SK-N-SH (cell line): ENCODE measurements around the gene TRRAP. TPM values are rescaled to one million over a fixed set of nuclear protein-coding genes. Genes with fewer than 3 reads are reported as not detected.

Source experiments
- CTCF ChIA-PET: fragments of 300-600, 350-600 bp; formaldehyde crosslinking; extraction: SDS; loops from one replicate; lab custom pipeline; 2021; lab: Yijun Ruan, JAX
- POLR2A ChIA-PET: fragments of 350-600 bp; sonication (Branson Sonifier 250); formaldehyde crosslinking; extraction: SDS; loops from one replicate; lab custom pipeline; 2020; ENCODE audit warnings: antibody characterized with exemption, inconsistent platforms; lab: Yijun Ruan, JAX
- DNase-seq: peaks from one replicate; pipeline ENCODE4 v3.0.0; 2012
- H2AFZ ChIP-seq: fragments of 200-600 bp; sonication (generic); 2 replicates; pipeline ENCODE4 v1.8.1; 2016; ENCODE audit warnings: antibody characterized with exemption, mild to moderate bottlenecking, low read depth
- H3F3A ChIP-seq: fragments of 200-600 bp; sonication (generic); replicated peaks from 2 replicates; pipeline ENCODE3; 2016; ENCODE audit warnings: antibody characterized with exemption, mild to moderate bottlenecking; ENCODE audit not compliant: insufficient read depth
- H3K27ac ChIP-seq, 2 experiments: fragments of 200-500 bp in 1 of 2; fragments of 200-600 bp in 1 of 2; sonication (Bioruptor generic) in 1 of 2; sonication (generic), shearing (Covaris generic) in 1 of 2; 2 replicates each; pipeline versions ENCODE4 v1.5.1 to v1.6.1; 2014 to 2016; ENCODE audit warnings: low read depth in 2 of 2, inconsistent platforms in 1 of 2, low read length in 1 of 2, mild to moderate bottlenecking in 1 of 2, mixed read lengths in 1 of 2
- H3K27me3 ChIP-seq: fragments of 200-600 bp; sonication (generic), shearing (Covaris generic); 2 replicates; pipeline ENCODE4 v1.6.1; 2016; ENCODE audit warnings: mixed run types; ENCODE audit not compliant: insufficient read depth
- H3K36me3 ChIP-seq, 2 experiments: fragments of 200-500 bp in 1 of 2; fragments of 200-600 bp in 1 of 2; sonication (Bioruptor generic) in 1 of 2; sonication (generic) in 1 of 2; replicated peaks in 1 of 2; 2 replicates each; pipeline versions ENCODE3 to v1.5.1; 2014 to 2016; ENCODE audit warnings: low read length in 1 of 2, mild to moderate bottlenecking in 1 of 2; ENCODE audit not compliant: insufficient read depth in 2 of 2, control insufficient read depth in 1 of 2
- H3K4me1 ChIP-seq, 2 experiments: fragments of 200-500 bp in 1 of 2; fragments of 200-600 bp in 1 of 2; sonication (Bioruptor generic) in 1 of 2; sonication (generic), shearing (Covaris generic) in 1 of 2; 2 replicates each; pipeline versions ENCODE4 v1.5.1 to v1.6.1; 2014 to 2016; ENCODE audit warnings: low read depth in 1 of 2, low read length in 1 of 2, mixed run types in 1 of 2; ENCODE audit not compliant: insufficient read depth in 2 of 2, control insufficient read depth in 1 of 2
- H3K4me2 ChIP-seq: fragments of 200-600 bp; sonication (generic), shearing (Covaris generic); 2 replicates; pipeline ENCODE4 v1.6.1; 2017; ENCODE audit warnings: mixed run types
- H3K4me3 ChIP-seq, 2 experiments: fragments of 200-500 bp in 1 of 2; fragments of 200-600 bp in 1 of 2; sonication (Bioruptor generic) in 1 of 2; sonication (generic), shearing (Covaris generic) in 1 of 2; 2 replicates each; pipeline versions ENCODE4 v1.5.1 to v1.8.1; 2014 to 2016; ENCODE audit warnings: low read depth in 2 of 2, inconsistent platforms in 1 of 2, low read length in 1 of 2, mild to moderate bottlenecking in 1 of 2, mixed read lengths in 1 of 2, moderate library complexity in 1 of 2
- H3K79me2 ChIP-seq: fragments of 200-600 bp; sonication (generic); 2 replicates; pipeline ENCODE4 v1.8.1; 2017; ENCODE audit warnings: mild to moderate bottlenecking; ENCODE audit not compliant: insufficient read depth
- H3K9ac ChIP-seq: fragments of 200-600 bp; sonication (generic); 2 replicates; pipeline ENCODE4 v1.6.1; 2017; ENCODE audit warnings: mixed run types
- H3K9me2 ChIP-seq: fragments of 200-600 bp; sonication (generic); 2 replicates; pipeline ENCODE4 v1.6.1; 2017; ENCODE audit warnings: mixed run types
- H3K9me3 ChIP-seq: fragments of 200-600 bp; sonication (generic); 2 replicates; pipeline ENCODE4 v1.6.1; 2017; ENCODE audit warnings: mixed run types, mild to moderate bottlenecking, moderate library complexity
- H4K20me1 ChIP-seq: fragments of 200-600 bp; sonication (generic); 2 replicates; pipeline ENCODE4 v1.6.1; 2017; ENCODE audit warnings: mild to moderate bottlenecking, mixed run types; ENCODE audit not compliant: insufficient read depth
- ELF1 ChIP-seq: IDR thresholded peaks from 2 replicates; pipeline ENCODE4 v1.4.0; 2012
- EP300 ChIP-seq, 2 experiments: IDR thresholded peaks; 2 replicates each; pipeline versions ENCODE4 v1.4.0 to v1.6.1; 2012; ENCODE audit warnings: borderline replicate concordance in 1 of 2, low read depth in 1 of 2, low read length in 1 of 2
- FOXJ3 ChIP-seq: sonication (generic); formaldehyde crosslinking; IDR thresholded peaks from 2 replicates; pipeline ENCODE4 v1.5.1; 2020; ENCODE audit warnings: mild to moderate bottlenecking, missing genetic modification reagents
- FOXM1 ChIP-seq: IDR thresholded peaks from 2 replicates; pipeline ENCODE4 v1.4.0; 2012; ENCODE audit warnings: low read depth, mild to moderate bottlenecking
- GABPA ChIP-seq: IDR thresholded peaks from 2 replicates; pipeline ENCODE4 v1.4.0; 2012; ENCODE audit warnings: low read depth, mild to moderate bottlenecking
- IRF3 ChIP-seq: fragments of 150-350 bp; IDR thresholded peaks from 2 replicates; pipeline ENCODE4 v1.6.1; 2016; ENCODE audit warnings: mild to moderate bottlenecking, low read depth, low read length
- JUND ChIP-seq: IDR thresholded peaks from 2 replicates; pipeline ENCODE4 v1.4.0; 2012
- NFIC ChIP-seq: IDR thresholded peaks from 2 replicates; pipeline ENCODE4 v1.4.0; 2012; ENCODE audit warnings: borderline replicate concordance
- NRF1 ChIP-seq: IDR thresholded peaks from 2 replicates; pipeline ENCODE4 v1.6.1; 2012; ENCODE audit warnings: low read depth, mild to moderate bottlenecking, low read length
- RAD21 ChIP-seq: IDR thresholded peaks from 2 replicates; pipeline ENCODE4 v1.6.1; 2012; ENCODE audit warnings: mild to moderate bottlenecking, low read length
- RCOR1 ChIP-seq: fragments of 150-350 bp; IDR thresholded peaks from 2 replicates; pipeline ENCODE4 v1.6.1; 2017; ENCODE audit warnings: antibody characterized with exemption, low read length
- SIN3A ChIP-seq: IDR thresholded peaks from 2 replicates; pipeline ENCODE4 v1.6.1; 2012; ENCODE audit warnings: low read depth, mild to moderate bottlenecking, low read length, moderate library complexity, borderline replicate concordance
- SMC3 ChIP-seq: IDR thresholded peaks from 2 replicates; pipeline ENCODE4 v1.6.1; 2012; ENCODE audit warnings: low read depth, low read length, improper control_type of control experiment
- TAF1 ChIP-seq: IDR thresholded peaks from 2 replicates; pipeline ENCODE4 v1.6.1; 2012; ENCODE audit warnings: low read depth, mild to moderate bottlenecking, low read length, moderate library complexity, borderline replicate concordance
- TEAD4 ChIP-seq: IDR thresholded peaks from 2 replicates; pipeline ENCODE4 v1.4.0; 2012; ENCODE audit warnings: mild to moderate bottlenecking, borderline replicate concordance; ENCODE audit not compliant: insufficient read depth
- USF2 ChIP-seq: fragments of 150-350 bp; IDR thresholded peaks from 2 replicates; pipeline ENCODE4 v1.6.1; 2017; ENCODE audit warnings: antibody characterized with exemption, low read length, low read depth, borderline replicate concordance
- WGBS: methylation state at CpG from one replicate; pipeline ENCODE4 v1.1.6; 2017; ENCODE audit warnings: low lambda C conversion rate; 5-methylcytosine and 5-hydroxymethylcytosine counted together
- polyA plus RNA-seq, 3 experiments: library from polyadenylated mRNA; depleted of rRNA; stranded (reverse); fragments of >200 nt; gene quantifications; 2 replicates each; pipeline ENCODE4 v1.2.3, GENCODE V29; 2012
- TF ChIP-seq, protein P1 (sequence below): IDR thresholded peaks from 2 replicates; pipeline ENCODE4 v1.6.1; 2012; ENCODE audit warnings: mild to moderate bottlenecking, low read depth, low read length, moderate library complexity
- TF ChIP-seq, protein P2 (sequence below): IDR thresholded peaks from 2 replicates; pipeline ENCODE4 v1.4.0; 2012; ENCODE audit warnings: low read depth, borderline replicate concordance
- TF ChIP-seq, protein P3 (sequence below): IDR thresholded peaks from 2 replicates; pipeline ENCODE4 v1.4.0; 2012; ENCODE audit warnings: low read depth, borderline replicate concordance

Gene TRRAP
- polyA plus RNA-seq, 1 of the 3 experiments (the other 2 are of a cell fraction): 24.9 TPM

DNA sequence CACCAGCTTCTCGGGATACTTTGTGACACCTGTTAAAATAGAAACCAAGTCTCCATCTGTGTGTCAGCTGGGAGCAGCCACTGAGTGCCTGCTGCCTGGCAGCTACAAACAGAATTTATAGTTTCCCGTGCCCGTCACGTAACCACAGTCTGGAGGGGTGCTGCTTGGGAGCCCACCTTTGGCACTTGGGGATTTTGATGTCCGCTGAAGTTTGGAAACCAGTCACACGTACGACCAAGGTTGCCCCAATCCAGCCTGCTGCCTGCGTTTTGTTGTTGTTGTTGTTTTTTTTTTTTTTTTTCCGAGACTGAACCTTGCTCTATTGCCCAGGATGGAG lies 1.6 kb downstream of the TRRAP start:
- Histone ChIP-seq H3K79me2 (peaks cover 70% of the 10 kb centered on the region), H4K20me1 (peaks cover 34% of the 10 kb centered on the region), H3K4me1 (peaks cover 0 to 15% of the 10 kb centered on the region in 2 experiments; a peak in 1 of 4 replicates), H3K27me3 (no peaks in the 10 kb centered on the region), H3K36me3 (peaks cover 38 to 47% of the 10 kb centered on the region in 2 experiments), H2AFZ (no peak overlapping the region), H3K9me2 (no peaks in the 10 kb centered on the region), H3K9me3 (no peaks in the 10 kb centered on the region), H3K4me2 (peak overlapping the region; percentile 99), H3F3A (no peaks in the 10 kb centered on the region), H3K4me3 (peak overlapping the region; percentile 75 to 99), H3K9ac (peak overlapping the region; percentile 97; the same call in 1 of the 2 replicates), H3K27ac (no peak overlapping the region)
- no peak for DNase-seq
- ChIA-PET CTCF (interaction anchor here (0.5 to 3.5 kb wide), 21 partner anchors 8 to 492 kb away, joined by 3 to 22 read pairs (median 3); no protein-coding TSS in a partner anchor), POLR2A (no interaction called here)
- WGBS: 77% methylated on average over 9 of the region's 9 CpGs
- no peak for TF ChIP-seq SIN3A
- no peak for TF ChIP-seq IRF3
- no peak for TF ChIP-seq GABPA
- TF ChIP-seq TAF1: no peak
- no peak for TF ChIP-seq NFIC
- TF ChIP-seq RAD21: no peak
- no peak for TF ChIP-seq FOXJ3 (CRISPR knock-in tag)
- TF ChIP-seq, protein P1, sequence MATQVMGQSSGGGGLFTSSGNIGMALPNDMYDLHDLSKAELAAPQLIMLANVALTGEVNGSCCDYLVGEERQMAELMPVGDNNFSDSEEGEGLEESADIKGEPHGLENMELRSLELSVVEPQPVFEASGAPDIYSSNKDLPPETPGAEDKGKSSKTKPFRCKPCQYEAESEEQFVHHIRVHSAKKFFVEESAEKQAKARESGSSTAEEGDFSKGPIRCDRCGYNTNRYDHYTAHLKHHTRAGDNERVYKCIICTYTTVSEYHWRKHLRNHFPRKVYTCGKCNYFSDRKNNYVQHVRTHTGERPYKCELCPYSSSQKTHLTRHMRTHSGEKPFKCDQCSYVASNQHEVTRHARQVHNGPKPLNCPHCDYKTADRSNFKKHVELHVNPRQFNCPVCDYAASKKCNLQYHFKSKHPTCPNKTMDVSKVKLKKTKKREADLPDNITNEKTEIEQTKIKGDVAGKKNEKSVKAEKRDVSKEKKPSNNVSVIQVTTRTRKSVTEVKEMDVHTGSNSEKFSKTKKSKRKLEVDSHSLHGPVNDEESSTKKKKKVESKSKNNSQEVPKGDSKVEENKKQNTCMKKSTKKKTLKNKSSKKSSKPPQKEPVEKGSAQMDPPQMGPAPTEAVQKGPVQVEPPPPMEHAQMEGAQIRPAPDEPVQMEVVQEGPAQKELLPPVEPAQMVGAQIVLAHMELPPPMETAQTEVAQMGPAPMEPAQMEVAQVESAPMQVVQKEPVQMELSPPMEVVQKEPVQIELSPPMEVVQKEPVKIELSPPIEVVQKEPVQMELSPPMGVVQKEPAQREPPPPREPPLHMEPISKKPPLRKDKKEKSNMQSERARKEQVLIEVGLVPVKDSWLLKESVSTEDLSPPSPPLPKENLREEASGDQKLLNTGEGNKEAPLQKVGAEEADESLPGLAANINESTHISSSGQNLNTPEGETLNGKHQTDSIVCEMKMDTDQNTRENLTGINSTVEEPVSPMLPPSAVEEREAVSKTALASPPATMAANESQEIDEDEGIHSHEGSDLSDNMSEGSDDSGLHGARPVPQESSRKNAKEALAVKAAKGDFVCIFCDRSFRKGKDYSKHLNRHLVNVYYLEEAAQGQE: no peak
- no peak for TF ChIP-seq EP300 (IDR thresholded peaks at IDR 0.05; ENCODE audit: borderline replicate concordance in 1 of 2, low read depth in 1 of 2, low read length in 1 of 2)
- TF ChIP-seq, protein P2, sequence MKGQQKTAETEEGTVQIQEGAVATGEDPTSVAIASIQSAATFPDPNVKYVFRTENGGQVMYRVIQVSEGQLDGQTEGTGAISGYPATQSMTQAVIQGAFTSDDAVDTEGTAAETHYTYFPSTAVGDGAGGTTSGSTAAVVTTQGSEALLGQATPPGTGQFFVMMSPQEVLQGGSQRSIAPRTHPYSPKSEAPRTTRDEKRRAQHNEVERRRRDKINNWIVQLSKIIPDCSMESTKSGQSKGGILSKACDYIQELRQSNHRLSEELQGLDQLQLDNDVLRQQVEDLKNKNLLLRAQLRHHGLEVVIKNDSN: no peak
- no peak for TF ChIP-seq TEAD4
- TF ChIP-seq, protein P3, sequence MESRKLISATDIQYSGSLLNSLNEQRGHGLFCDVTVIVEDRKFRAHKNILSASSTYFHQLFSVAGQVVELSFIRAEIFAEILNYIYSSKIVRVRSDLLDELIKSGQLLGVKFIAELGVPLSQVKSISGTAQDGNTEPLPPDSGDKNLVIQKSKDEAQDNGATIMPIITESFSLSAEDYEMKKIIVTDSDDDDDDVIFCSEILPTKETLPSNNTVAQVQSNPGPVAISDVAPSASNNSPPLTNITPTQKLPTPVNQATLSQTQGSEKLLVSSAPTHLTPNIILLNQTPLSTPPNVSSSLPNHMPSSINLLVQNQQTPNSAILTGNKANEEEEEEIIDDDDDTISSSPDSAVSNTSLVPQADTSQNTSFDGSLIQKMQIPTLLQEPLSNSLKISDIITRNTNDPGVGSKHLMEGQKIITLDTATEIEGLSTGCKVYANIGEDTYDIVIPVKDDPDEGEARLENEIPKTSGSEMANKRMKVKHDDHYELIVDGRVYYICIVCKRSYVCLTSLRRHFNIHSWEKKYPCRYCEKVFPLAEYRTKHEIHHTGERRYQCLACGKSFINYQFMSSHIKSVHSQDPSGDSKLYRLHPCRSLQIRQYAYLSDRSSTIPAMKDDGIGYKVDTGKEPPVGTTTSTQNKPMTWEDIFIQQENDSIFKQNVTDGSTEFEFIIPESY: no peak
- no peak for TF ChIP-seq SMC3
- no peak for TF ChIP-seq USF2
- no peak for TF ChIP-seq FOXM1
- no peak for TF ChIP-seq RCOR1
- no peak for TF ChIP-seq NRF1
- no peak for TF ChIP-seq ELF1
- no peak for TF ChIP-seq JUND
